ENCODE measurements around the gene PROSER2. TPM values are rescaled to one million over a fixed set of nuclear protein-coding genes. Genes with fewer than 3 reads are reported as not detected.
A peak's percentile ranks its signal among the peaks of the same experiment; 100 is the strongest.

The PROSER2 gene
- total and polyA plus RNA-seq, 2 donors (not counting 3 experiments of a cell fraction or from before 2014, with no cell fraction given): 5.9 to 22.6 TPM

GRCh38 chr10:11793762-11794479 lies 29.2 kb upstream of the PROSER2 start:
- Histone ChIP-seq H2AFZ (ENCODE audit: low read depth, low read length) (peak overlapping the region; percentile 1), H3K4me2 (ENCODE audit: insufficient read depth, low read length) (no peak overlapping the region), H4K20me1 (replicated peaks; ENCODE audit: control insufficient read depth, extremely low read depth, insufficient read depth, low read length) (no peaks in the 10 kb centered on the region), H3K4me3 (replicated peaks in 1 of 3; ENCODE audit: insufficient read depth in 1 of 3, low read depth in 1 of 3, low read length in 3 of 3) (no peak overlapping the region), H3K27me3 (ENCODE audit: control insufficient read depth in 2 of 2, insufficient read depth in 2 of 2, low read length in 2 of 2) (peaks cover 0 to 4% of the 10 kb centered on the region in 2 experiments), H3K9me3 (replicated peaks; ENCODE audit: control insufficient read depth, insufficient read depth, low read length) (no peaks in the 10 kb centered on the region), H3K79me2 (ENCODE audit: control insufficient read depth, insufficient read depth, low read length) (no peaks in the 10 kb centered on the region), H3K4me1 (ENCODE audit: control insufficient read depth, extremely low read depth, insufficient read depth, low read length) (peaks cover 15% of the 10 kb centered on the region), H3K36me3 (ENCODE audit: control insufficient read depth in 2 of 2, extremely low read depth in 1 of 2, insufficient read depth in 2 of 2, low read length in 2 of 2) (no peaks in the 10 kb centered on the region), H3K9ac (replicated peaks; ENCODE audit: extremely low read depth, insufficient read depth, low read length) (no peak overlapping the region), H3K27ac (ENCODE audit: insufficient read depth, low read depth, low read length) (no peak overlapping the region), H3K9me1 (replicated peaks; ENCODE audit: control insufficient read depth, extremely low read depth, insufficient read depth, low read length) (no peaks in the 10 kb centered on the region)
- CTCF ChIA-PET: interaction anchor here (1.0 to 3.9 kb wide), 7 partner anchors 8 to 192 kb away, joined by 3 to 80 read pairs (median 21); no protein-coding TSS in a partner anchor
- no TSS peak for BruUV-seq (replicated peaks)
- dilution Hi-C loops (cut with MboI; ENCODE audit: extremely low pct_ligation_motif_present, low sequenced_read_pairs): no loop called here
- DNase-seq (ENCODE audit: low read depth, low spot score) (no peak), FAIRE-seq (no peak)
- intact Hi-C loops (cut with micrococcal nuclease): loop anchor here (1.0 to 10.0 kb wide), 3 partner anchors 26 to 401 kb away; partner anchors contain the start of genes CDC123 and NUDT5
- POLR2A ChIA-PET: interaction anchor here (0.6 kb wide), 1 partner anchor 22 kb away, joined by 4 read pairs; no protein-coding TSS in a partner anchor
- no peak for TF ChIP-seq FOS (IDR thresholded peaks at IDR 0.05; ENCODE audit: borderline replicate concordance, insufficient read depth, low read length)
- no peak for TF ChIP-seq POLR2A (IDR thresholded peaks at IDR 0.05; ENCODE audit: low read depth, low read length)
- no peak for TF ChIP-seq MAX (IDR thresholded peaks at IDR 0.05; ENCODE audit: insufficient read depth, insufficient read length)
- no peak for TF ChIP-seq GATA2 (IDR thresholded peaks at IDR 0.05; ENCODE audit: insufficient read depth, insufficient read length, low read depth, low read length)
- no peak for TF ChIP-seq EZH2 (IDR thresholded peaks at IDR 0.05; ENCODE audit: borderline replicate concordance, low read depth, low read length, severe bottlenecking)
- TF ChIP-seq POLR2AphosphoS5 (IDR thresholded peaks at IDR 0.05; ENCODE audit: insufficient read depth, low read depth, low read length): no peak
- TF ChIP-seq CTCF (IDR thresholded peaks at IDR 0.05; ENCODE audit: extremely low read depth in 1 of 2, insufficient read depth in 1 of 2, low read depth in 1 of 2, low read length in 2 of 2): no peak
- TF ChIP-seq JUN (IDR thresholded peaks at IDR 0.05; ENCODE audit: borderline replicate concordance, insufficient read depth, insufficient read length, low read depth): no peak
- TF ChIP-seq MYC (IDR thresholded peaks at IDR 0.05; ENCODE audit: low read depth, low read length): no peak
